Uterus (tissue), 4 donors: ENCODE measurements around the gene SRGAP2B. TPM values are rescaled to one million over a fixed set of nuclear protein-coding genes. Genes with fewer than 3 reads are reported as not detected.
"Not testable (repeated sequence)": the region's sequence is repeated elsewhere in the genome, so short reads cannot be mapped to it uniquely, and the experiment has no call there.

Experiments
- DNase-seq, 2 donors: peaks; one replicate each; pipeline ENCODE4 v3.0.0-alpha.2; 2019 to 2020
- H3K27ac ChIP-seq, 2 donors: fragments of 200-600 bp; sonication (generic); 1 replicate in 1 of 2; 2 replicates in 1 of 2; pipeline ENCODE4 v1.5.1; 2016 to 2018
- H3K27me3 ChIP-seq, 2 donors: fragments of 200-600 bp; sonication (generic); one replicate each; pipeline ENCODE4 v1.5.1; 2018 to 2019; ENCODE audit warnings: control low read depth in 1 of 2
- H3K36me3 ChIP-seq, 2 donors: fragments of 200-600 bp; sonication (generic); one replicate each; pipeline ENCODE4 v1.5.1; 2019; ENCODE audit warnings: control low read depth in 1 of 2
- H3K4me1 ChIP-seq, 2 donors: fragments of 200-600 bp; sonication (generic); one replicate each; pipeline ENCODE4 v1.5.1; 2018 to 2019; ENCODE audit warnings: control low read depth in 1 of 2
- H3K4me3 ChIP-seq, 2 donors: fragments of 200-600 bp; sonication (generic); 1 replicate in 1 of 2; 2 replicates in 1 of 2; pipeline ENCODE4 v1.5.1; 2018 to 2019; ENCODE audit warnings: mild to moderate bottlenecking in 1 of 2
- H3K9me3 ChIP-seq, 2 donors: fragments of 200-600 bp; sonication (generic); one replicate each; pipeline ENCODE4 v1.5.1; 2019; ENCODE audit warnings: control low read depth in 1 of 2
- intact Hi-C: fragments of 100-400 bp; cut with DNase I; formaldehyde crosslinking; loops from one replicate; pipeline ENCODE4 v1.15.1; 2023; ENCODE audit warnings: low total_unique reads
- total RNA-seq, 4 donors: library from RNA; depleted of rRNA in 3 of 4; stranded (reverse); fragments of >200 nt in 3 of 4; gene quantifications; one replicate each; pipeline versions ENCODE4 v1.1.0 to v1.2.4, GENCODE V29; 2014 to 2023
- donor health status: DM: yes; HTN: yes; CAD: no.

SRGAP2B gene
- total RNA-seq, 4 donors from 2014 or later: 3.1 to 51.3 (median 26.9) TPM

- H3K36me3 ChIP-seq, H3K4me3 ChIP-seq, intact Hi-C loops, DNase-seq, H3K9me3 ChIP-seq, H3K27me3 ChIP-seq, H3K27ac ChIP-seq, H3K4me1 ChIP-seq: not testable (repeated sequence)
Measured at GRCh38 chr1:144963571-144963970, 131.6 kb downstream of the SRGAP2B start.

- H3K9me3 ChIP-seq, H3K4me3 ChIP-seq, DNase-seq: not testable (repeated sequence)
Measured at GRCh38 chr1:144961604-144962583, 133.2 kb downstream of the SRGAP2B start.

GRCh38 chr1:144960929-144961488, 134.1 kb downstream of the SRGAP2B start:
- intact Hi-C loops, H3K36me3 ChIP-seq, H3K4me3 ChIP-seq, DNase-seq, H3K9me3 ChIP-seq, H3K4me1 ChIP-seq, H3K27ac ChIP-seq, H3K27me3 ChIP-seq: not testable (repeated sequence)

More at GRCh38 chr1:144961604-144962583, 133.2 kb downstream of the SRGAP2B start:
- H3K36me3 ChIP-seq, H3K27ac ChIP-seq, H3K4me1 ChIP-seq, H3K27me3 ChIP-seq, intact Hi-C loops: not testable (repeated sequence)

- DNase-seq, H3K36me3 ChIP-seq, H3K9me3 ChIP-seq, H3K27ac ChIP-seq, H3K27me3 ChIP-seq, intact Hi-C loops, H3K4me1 ChIP-seq, H3K4me3 ChIP-seq: not testable (repeated sequence)
Measured at GRCh38 chr1:144948390-144948789, 146.7 kb downstream of the SRGAP2B start.

GRCh38 chr1:144947495-144947894, 147.6 kb downstream of the SRGAP2B start:
- H3K27ac ChIP-seq, H3K27me3 ChIP-seq, H3K4me1 ChIP-seq, H3K9me3 ChIP-seq, H3K4me3 ChIP-seq, H3K36me3 ChIP-seq, DNase-seq, intact Hi-C loops: not testable (repeated sequence)

- H3K36me3 ChIP-seq, intact Hi-C loops: not testable (repeated sequence)
Measured at GRCh38 chr1:144946525-144947480, 148.3 kb downstream of the SRGAP2B start.

GRCh38 chr1:144941710-144942109, 153.4 kb downstream of the SRGAP2B start:
- H3K4me3 ChIP-seq, H3K4me1 ChIP-seq, H3K36me3 ChIP-seq, intact Hi-C loops, H3K9me3 ChIP-seq, H3K27me3 ChIP-seq, DNase-seq, H3K27ac ChIP-seq: not testable (repeated sequence)

More at GRCh38 chr1:144946525-144947480, 148.3 kb downstream of the SRGAP2B start:
- not testable (repeated sequence) for H3K27ac ChIP-seq, H3K9me3 ChIP-seq, DNase-seq, H3K27me3 ChIP-seq, H3K4me3 ChIP-seq, H3K4me1 ChIP-seq

GRCh38 chr1:144940054-144940453, 155.1 kb downstream of the SRGAP2B start:
- DNase-seq, H3K27me3 ChIP-seq, H3K27ac ChIP-seq, H3K36me3 ChIP-seq, intact Hi-C loops, H3K4me3 ChIP-seq, H3K4me1 ChIP-seq, H3K9me3 ChIP-seq: not testable (repeated sequence)

- DNase-seq, H3K4me3 ChIP-seq, intact Hi-C loops, H3K4me1 ChIP-seq, H3K9me3 ChIP-seq, H3K27ac ChIP-seq, H3K36me3 ChIP-seq, H3K27me3 ChIP-seq: not testable (repeated sequence)
Measured at GRCh38 chr1:144938627-144939026, 156.5 kb downstream of the SRGAP2B start.

GRCh38 chr1:144936186-144936732, 158.9 kb downstream of the SRGAP2B start:
- H3K4me3 ChIP-seq, DNase-seq, H3K4me1 ChIP-seq, H3K27ac ChIP-seq, H3K9me3 ChIP-seq, H3K36me3 ChIP-seq, H3K27me3 ChIP-seq, intact Hi-C loops: not testable (repeated sequence)

- H3K4me1 ChIP-seq, H3K27me3 ChIP-seq, H3K4me3 ChIP-seq, H3K27ac ChIP-seq, H3K9me3 ChIP-seq, H3K36me3 ChIP-seq, intact Hi-C loops, DNase-seq: not testable (repeated sequence)
Measured at GRCh38 chr1:144935310-144935709, 159.8 kb downstream of the SRGAP2B start.

GRCh38 chr1:144933014-144933413, 162.1 kb downstream of the SRGAP2B start:
- H3K27me3 ChIP-seq, DNase-seq, H3K4me1 ChIP-seq, H3K36me3 ChIP-seq, intact Hi-C loops, H3K9me3 ChIP-seq, H3K4me3 ChIP-seq, H3K27ac ChIP-seq: not testable (repeated sequence)
